ENCODE measurements around the gene NCKAP5.

Gene NCKAP5

GRCh38 chr2:133568172-133568571 is at the start of gene NCKAP5:
NCKAP5 (minus strand) TSS chr2:133568463; CDS start chr2:133517526, 50,937 bp downstream.
- no peak for DNase-seq

GRCh38 chr2:133609664-133610063 is 41.4 kb upstream of the NCKAP5 start:
- no peak for DNase-seq

- no peak for DNase-seq
Measured at GRCh38 chr2:133608291-133608690, 40.0 kb upstream of the NCKAP5 start.

- no peak for DNase-seq
Measured at GRCh38 chr2:133607679-133608078, 39.4 kb upstream of the NCKAP5 start.

DNA sequence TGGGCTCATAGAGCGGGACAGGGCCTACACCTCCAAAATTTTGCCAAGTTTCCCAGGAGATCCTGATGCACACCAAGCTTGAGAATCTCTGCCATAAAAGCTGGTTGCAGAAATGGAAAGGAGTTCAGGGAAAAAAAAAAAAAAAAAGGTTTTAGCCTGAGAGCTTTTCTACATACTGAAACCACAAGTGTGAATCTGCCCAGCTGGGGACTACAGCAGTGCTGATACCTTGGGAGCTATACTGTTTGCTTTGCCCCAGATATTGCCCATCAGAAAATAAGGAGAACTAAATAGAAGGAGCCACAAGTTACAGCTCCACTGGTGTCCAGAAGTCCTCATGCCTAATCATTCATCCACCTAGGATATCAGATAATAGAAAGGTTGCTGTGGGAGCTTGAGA is 38.4 kb upstream of the NCKAP5 start:
- DNase-seq: no peak

- DNase-seq: no peak
Measured at GRCh38 chr2:133605766-133606137, 37.5 kb upstream of the NCKAP5 start.

DNA sequence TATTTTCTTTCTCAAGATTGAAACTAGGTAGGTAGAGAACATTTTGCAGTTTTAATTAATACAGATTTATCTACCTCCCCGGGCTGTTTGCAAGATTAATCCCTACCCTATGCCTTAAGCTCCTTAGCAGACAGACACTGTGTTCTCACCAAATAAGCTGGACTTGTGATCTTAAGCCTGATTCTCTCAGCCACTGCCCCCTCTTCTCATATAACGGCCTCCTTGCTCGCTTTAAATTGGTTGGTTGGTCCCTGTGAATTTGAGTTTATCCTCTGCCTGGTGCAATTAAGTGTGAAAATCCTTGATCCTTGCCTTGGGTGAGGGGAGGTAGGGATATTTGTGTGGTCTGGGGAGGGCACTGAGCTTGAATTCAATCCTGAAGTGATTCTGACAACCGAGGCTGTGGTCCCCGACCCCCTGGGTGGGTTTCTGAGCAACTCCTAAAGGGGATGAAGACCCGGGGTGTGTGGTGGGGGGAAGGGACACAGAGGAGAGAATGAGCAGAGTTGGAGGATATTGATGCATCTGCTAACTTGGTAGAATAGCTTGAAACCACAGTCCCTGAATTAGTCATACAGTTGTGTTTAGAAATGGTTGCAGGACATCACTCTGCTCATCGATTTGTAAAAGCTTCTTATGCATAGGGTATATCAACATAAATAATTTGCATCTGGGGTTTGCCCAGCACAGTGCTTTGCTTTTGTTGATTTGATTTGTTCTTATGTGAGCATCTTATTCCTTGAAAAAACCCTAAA is 36.9 kb upstream of the NCKAP5 start:
- DNase-seq: no peak

DNA sequence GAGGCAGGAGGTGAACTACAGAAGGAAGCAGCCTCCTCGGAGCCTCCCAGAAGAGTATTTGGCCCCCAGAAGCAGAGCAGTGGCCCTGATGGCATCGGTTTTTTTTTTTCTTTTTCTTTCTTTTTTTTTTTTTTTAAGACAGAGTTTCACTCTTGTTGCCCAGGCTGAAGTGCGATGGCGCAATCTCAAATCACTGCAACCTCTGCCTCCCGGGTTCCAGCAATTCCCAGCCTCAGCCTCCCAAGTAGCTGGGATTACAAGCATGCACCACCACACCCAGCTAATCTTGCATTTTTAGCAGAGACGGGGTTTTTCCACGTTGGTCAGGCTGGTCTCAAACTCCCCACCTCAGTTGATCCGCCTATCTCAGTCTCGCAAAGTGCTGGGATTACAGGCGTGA is 34.8 kb upstream of the NCKAP5 start:
- no peak for DNase-seq

DNA sequence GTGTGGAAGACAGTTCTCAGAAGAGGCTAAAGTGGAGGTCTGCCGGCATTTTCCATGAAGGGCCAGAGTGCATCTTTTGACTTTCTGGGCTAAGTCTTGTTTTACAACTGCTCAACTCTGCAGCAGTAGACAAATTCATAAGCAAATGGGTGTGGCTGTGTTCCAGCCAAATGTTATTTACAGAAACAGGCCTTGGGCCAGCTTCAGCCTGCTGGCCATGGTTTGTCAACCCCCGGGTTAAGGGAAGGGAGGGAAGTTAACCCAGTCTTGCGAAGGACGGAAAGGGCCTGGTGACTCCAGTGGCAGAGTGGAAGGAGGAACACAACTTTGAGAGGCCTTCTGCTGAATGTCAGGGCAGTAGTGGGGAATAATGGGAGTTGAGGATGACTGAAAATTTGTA is 34.3 kb upstream of the NCKAP5 start:
- no peak for DNase-seq

- no peak for DNase-seq
Measured at GRCh38 chr2:133600266-133600928, 32.1 kb upstream of the NCKAP5 start.

GRCh38 chr2:133599811-133600210 is 31.5 kb upstream of the NCKAP5 start:
- no peak for DNase-seq

GRCh38 chr2:133599211-133599803 is 31.0 kb upstream of the NCKAP5 start:
- DNase-seq: no peak

- no peak for DNase-seq
Measured at GRCh38 chr2:133598769-133599168, 30.5 kb upstream of the NCKAP5 start.

DNA sequence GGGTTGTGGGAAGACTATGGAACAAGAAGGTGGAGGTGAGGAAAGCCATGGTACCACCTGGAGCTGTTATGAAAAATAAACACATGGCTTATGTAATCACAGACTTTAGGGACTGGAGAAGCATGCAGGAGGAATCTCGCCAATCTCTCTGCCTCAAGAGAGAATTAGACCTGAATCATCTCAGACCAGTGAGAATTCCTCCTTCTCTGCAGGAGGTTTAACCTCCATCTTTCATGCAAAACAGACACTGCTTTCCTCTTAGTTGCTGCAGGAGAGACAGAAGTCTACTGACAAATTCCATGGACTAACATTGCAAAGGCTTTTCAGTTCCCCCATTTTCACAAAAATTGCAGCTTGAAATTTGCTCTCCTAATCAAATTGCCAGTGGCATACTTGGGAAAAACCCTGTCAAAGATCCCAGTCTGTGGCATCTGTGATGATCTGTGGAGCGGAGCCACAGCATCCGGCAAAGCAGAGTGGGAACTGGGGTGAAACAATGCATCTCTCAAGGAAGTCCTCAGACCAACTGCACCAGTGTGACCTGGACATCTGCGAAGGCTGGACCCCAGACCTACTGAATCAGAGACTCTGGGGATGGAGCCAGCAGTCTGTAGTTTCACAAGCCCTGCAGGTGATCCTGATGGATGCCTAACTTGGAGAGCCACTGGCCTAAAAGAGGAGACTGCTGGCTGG is 28.6 kb upstream of the NCKAP5 start:
- DNase-seq: no peak

DNA sequence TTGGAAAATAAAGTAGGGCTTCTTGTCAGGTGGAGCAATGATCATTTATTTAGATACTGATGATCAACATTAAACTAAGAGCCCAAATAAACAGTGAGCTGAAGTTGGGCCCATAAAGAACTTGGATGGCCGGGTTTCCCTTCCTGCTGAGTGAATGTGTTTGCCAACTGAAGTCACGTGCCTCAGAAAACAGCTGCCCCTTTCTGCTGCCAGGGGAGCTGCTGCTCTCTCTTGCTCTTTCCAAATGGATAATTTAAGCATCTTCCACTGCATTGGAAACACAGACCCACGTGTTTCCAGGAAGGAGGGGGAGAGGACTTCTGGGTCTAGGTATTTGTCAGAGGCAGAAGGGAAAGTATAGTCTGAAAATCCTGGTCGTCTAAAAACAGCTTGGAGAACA is 22.9 kb upstream of the NCKAP5 start:
- DNase-seq: peak; percentile 20

- DNase-seq: no peak
Measured at GRCh38 chr2:133589456-133589855, 21.2 kb upstream of the NCKAP5 start.

GRCh38 chr2:133588144-133588543 is 19.9 kb upstream of the NCKAP5 start:
- no peak for DNase-seq

DNA sequence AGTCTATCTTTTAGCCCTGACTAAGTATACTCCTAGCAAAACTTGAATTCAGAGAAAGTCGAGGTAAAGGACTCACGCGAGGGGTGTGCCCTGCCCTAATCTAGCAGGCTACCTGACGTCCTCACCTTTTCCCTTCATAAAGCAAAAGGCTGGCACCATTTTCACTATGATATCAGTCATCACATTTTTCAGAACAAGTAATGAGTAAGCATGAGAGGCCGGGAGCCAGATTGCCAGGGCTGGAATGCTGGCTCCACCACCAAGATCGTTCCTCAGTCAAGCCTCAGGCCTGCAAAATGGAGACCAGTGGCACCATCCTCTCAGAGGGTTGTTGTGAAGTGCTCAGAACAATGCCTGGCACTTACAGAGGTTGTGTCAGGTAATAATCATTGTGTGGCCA is 18.7 kb upstream of the NCKAP5 start:
- DNase-seq: no peak

GRCh38 chr2:133581010-133581760 is 12.9 kb upstream of the NCKAP5 start:
- DNase-seq: no peak

GRCh38 chr2:133579274-133579673 is 11.0 kb upstream of the NCKAP5 start:
- no peak for DNase-seq

DNA sequence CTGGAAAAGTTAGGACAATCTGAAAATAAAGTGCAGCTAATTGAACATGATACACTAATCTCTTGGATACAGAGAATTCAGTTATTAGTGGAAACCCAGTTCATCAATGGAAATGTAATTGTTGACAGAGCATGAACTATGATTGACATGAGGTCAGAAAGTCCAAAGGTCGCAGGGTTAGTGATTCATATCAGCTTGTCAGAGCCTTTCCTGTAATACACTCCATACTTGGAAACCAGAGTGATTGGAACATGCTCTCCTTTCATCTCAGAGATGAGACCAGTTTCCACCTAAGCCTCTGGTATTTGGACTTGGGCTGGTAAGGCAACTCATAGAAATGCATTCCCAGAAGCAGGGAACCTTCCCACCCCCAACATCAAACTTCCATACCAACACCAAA is 8.5 kb upstream of the NCKAP5 start:
- DNase-seq: no peak

GRCh38 chr2:133574620-133575019 is 6.4 kb upstream of the NCKAP5 start:
- no peak for DNase-seq

- DNase-seq: no peak
Measured at GRCh38 chr2:133574186-133574585, 5.9 kb upstream of the NCKAP5 start.

Data from NCI-H69 (cell line).